Omental fat pad (tissue), 4 donors: ENCODE data around the gene MRPL36. TPM values are rescaled to one million over a fixed set of nuclear protein-coding genes. Genes with fewer than 3 reads are reported as not detected.
"Not testable (repeated sequence)": the region's sequence is repeated elsewhere in the genome, so short reads cannot be mapped to it uniquely, and the experiment has no call there.

Experiments
- ATAC-seq: fragments of 150-250 bp; one replicate; pipeline ENCODE4 v1.9.1; 2016; ENCODE audit warnings: mild to moderate bottlenecking, moderate library complexity; ENCODE audit not compliant: low FRiP score
- DNase-seq: peaks from one replicate; pipeline ENCODE4 v3.0.0-alpha.2; 2019; ENCODE audit warnings: low spot score
- CTCF ChIP-seq, 3 donors: fragments of 450-650 bp; IDR thresholded peaks; one replicate each; pipeline ENCODE4 v1.5.1; 2016 to 2017; ENCODE audit warnings: antibody characterized with exemption in 3 of 3, mild to moderate bottlenecking in 3 of 3, moderate library complexity in 2 of 3
- total RNA-seq, 4 donors: library from RNA; depleted of rRNA; stranded (reverse); fragments of >200 nt; gene quantifications; one replicate each; pipeline ENCODE4 v1.1.0, GENCODE V29; 2016

MRPL36 gene
- 10 to 100 TPM; 16.1 to 57.5 (median 49.5) TPM for total RNA-seq

GRCh38 chr5:1799602-1800471 is at the start of gene MRPL36:
TSS of gene MRPL36 (minus strand) at chr5:1799837. CDS start at chr5:1798935, 902 bp downstream.
- DNase-seq (peak; percentile 81), ATAC-seq (peak; percentile 88)
- no peak for TF ChIP-seq CTCF (IDR thresholded peaks at IDR 0.05)

GRCh38 chr5:1847611-1848010 is 48.0 kb upstream of the MRPL36 start:
- DNase-seq = no peak
- TF ChIP-seq CTCF (IDR thresholded peaks at IDR 0.05) = no peak
- ATAC-seq = no peak

- ATAC-seq = no peak
Observed at GRCh38 chr5:1847056-1847455, 47.4 kb upstream of the MRPL36 start.

GRCh38 chr5:1846583-1846982 is 46.9 kb upstream of the MRPL36 start:
- ATAC-seq (no peak), DNase-seq (no peak)
- TF ChIP-seq CTCF (IDR thresholded peaks at IDR 0.05) = no peak

More at GRCh38 chr5:1847056-1847455, 47.4 kb upstream of the MRPL36 start:
- no peak for DNase-seq
- TF ChIP-seq CTCF (IDR thresholded peaks at IDR 0.05) = no peak

- no peak for DNase-seq
- no peak for ATAC-seq
- no peak for TF ChIP-seq CTCF (IDR thresholded peaks at IDR 0.05)
Observed at GRCh38 chr5:1845696-1846095, 46.1 kb upstream of the MRPL36 start.

- TF ChIP-seq CTCF (IDR thresholded peaks at IDR 0.05) = no peak
- DNase-seq = no peak
- ATAC-seq = no peak
Observed at GRCh38 chr5:1844708-1845436, 45.2 kb upstream of the MRPL36 start.

GRCh38 chr5:1843761-1844160 is 44.1 kb upstream of the MRPL36 start:
- not testable (repeated sequence) for ATAC-seq, DNase-seq
